ENCODE measurements around the gene ATXN1.
A peak's percentile ranks its signal among the peaks of the same experiment; 100 is the strongest.

ATXN1 gene

DNA sequence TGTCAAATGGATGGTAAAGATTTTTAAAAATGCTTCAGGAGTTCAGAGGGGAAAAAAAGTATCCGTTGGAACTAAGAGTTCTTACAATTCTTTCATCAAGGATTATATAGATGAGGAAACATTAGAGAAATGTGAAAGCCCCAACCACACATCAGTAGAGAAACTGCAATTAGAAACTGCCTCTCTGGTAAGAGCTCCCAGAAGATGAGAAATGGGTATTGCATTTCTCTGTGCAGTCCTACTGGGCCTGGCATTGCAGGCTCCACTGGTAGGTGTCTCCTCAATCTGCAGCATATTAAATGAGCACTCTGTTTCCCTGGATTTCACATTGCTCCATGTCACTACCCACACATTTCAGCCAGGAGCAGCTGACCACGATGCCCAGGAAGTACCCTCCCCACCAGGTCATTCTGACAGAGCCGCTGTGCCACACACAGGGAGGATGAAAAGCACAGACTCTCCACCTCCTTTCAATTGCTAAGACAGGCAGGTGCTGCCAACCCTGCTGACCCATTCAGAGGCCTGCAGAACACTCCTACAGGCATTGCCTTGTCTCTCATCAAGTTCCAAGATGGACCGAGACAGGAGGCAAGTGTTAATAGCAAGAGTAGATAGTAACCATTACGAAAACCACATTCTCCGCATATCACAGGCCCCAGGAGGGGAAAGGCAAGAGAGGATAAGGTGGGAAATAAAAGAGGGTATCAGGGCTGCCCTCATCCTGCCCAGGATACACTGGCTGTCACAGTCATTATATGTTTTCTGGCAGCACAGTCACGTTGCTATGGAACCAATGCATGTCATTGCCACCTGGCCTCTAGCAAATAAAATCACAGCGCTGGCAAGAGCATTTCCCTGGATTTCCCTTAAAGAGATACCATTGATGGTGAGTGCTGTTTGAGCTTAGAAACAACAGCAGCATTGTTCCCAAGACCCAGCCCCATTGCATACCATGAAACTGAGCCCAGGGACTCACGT is 241.7 kb downstream of the ATXN1 start:
- DNase-seq, result peak; percentile 50

DNA sequence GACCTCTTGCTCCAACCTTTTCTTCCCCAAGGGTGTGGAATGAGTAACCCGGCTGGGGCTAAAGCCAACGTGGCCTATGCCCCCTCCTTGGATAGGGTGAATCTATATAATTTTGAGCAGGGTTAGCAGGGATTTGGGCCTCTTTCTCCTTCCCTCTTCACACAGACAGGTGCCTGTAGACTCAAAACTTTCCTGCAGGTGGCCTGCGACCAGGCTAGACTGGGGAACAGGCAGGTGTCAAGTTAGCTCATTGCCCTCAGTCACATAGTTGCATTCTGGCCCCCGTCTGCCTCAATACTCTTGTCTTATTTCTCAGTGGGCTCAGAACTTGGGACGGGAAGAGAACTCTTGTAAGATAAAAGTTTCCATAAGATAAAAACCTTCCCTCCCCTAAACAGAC is 243.0 kb downstream of the ATXN1 start:
- no peak for DNase-seq

DNA sequence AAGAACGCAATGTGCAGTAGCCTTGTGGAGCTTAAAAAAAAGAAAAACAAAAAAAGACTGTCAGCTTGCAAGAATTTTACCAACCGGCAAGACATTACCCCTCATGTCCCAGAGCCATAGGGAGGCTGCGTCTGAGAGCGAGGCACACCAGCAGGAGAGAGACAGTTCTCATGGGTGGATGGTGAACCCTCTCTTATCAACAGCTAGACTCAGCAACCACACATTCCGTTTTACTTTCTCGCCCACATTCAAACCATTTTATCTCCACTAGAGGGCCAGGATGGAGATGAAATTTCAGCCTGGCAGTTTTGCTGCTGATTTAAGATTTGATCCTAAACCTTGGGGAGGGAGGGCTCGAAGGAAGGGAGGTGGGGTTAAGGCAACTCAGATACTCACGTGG is 247.0 kb downstream of the ATXN1 start:
- DNase-seq, result peak; percentile 28

DNA sequence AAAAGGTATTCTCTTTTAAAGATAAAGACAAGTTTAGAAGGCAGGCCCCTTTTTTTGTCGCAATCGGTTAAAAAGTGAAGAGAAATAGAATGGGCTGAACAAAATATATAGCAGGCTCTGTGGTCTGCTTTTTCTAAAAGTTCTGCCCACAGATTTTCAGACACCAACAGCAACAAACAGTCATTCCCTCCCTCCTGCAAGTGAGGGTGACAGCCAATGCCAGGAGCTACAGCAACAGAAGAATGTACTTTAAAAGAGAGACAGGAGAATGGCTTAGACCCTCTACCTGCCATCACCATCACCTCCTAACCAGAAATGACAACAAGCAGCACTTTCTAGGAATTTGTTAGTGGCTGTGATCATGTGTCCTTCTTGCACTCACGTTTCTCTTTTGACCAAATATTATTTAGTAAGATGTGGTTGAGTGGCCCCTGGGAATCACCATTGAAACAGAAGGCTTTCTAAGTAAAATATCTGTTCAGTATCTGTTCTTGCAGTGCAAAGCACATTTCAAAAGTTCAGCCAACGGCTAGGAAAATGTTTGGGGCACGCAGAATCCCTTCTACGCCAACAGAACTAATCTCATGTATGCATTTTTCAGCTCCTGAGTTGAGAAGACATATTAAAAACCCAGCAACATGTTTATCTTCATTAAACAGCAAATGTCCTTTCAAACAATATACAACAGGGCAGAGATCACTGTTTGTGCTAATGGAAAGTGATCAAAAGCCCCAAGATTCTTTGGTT is 248.5 kb downstream of the ATXN1 start:
- no peak for DNase-seq

DNA sequence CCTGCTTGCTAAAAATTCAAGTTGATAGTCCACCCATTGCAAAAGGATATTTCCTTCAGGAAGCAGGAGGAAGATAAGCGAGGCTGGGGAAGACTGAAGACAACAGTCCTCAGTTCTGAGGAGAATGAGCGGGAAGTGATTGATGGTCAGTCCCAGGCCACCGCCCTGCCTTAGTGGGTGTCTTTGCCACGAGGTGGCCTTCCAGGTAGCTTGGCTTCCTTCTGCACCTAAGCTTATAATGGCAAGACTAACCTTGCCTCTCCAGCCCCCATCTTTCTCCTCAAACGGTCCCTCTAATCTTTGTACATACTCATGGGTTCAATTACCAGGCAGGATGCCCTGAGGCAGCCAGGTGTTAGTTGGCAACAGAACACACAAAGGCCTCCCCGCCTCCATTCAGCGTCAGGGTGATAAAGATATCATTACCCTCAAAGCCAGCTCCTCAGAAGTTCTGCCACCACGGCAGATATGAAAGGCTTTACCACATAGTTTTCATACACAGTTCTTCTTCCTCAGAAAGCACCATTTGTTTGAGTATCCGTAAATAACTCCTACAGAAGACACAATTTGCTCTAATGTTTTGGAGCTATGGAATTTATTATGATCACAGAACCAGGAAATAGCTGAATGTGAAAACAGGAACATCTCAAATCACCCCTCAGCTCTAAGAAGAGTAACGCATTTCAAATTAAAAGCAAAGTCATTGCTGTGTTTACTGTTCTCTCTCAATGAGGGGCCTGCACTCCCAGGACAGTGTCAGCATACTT is 249.4 kb downstream of the ATXN1 start:
- DNase-seq, result no peak

DNA sequence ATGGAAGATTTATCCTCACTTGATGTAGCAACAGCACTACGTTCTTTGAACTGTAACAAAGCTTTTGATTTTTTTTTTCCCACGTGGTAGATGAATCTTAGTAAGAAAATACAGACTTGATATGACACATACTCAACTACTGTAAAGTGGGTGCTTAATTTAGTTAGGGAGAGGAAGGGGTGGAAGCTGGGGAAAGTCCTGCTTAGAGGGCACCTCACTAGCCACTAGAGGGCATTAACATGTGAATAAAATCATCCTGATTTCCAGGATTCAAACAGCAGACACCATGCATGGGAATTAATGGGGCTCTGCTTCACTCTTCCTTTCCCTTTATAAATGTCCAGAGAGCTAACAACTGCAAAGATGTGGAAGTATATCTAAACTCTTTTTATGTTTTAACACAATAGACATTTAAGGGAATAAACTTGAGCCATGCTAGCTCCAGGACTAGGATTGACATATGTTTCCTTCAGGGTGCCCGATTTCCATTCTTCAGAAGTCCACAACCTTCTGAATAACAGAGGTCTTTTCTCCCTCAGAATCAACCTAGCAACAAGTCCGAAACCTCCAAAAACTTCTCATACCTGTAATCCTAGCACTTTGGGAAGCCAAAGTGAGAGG is 250.1 kb downstream of the ATXN1 start:
- no peak for DNase-seq

DNA sequence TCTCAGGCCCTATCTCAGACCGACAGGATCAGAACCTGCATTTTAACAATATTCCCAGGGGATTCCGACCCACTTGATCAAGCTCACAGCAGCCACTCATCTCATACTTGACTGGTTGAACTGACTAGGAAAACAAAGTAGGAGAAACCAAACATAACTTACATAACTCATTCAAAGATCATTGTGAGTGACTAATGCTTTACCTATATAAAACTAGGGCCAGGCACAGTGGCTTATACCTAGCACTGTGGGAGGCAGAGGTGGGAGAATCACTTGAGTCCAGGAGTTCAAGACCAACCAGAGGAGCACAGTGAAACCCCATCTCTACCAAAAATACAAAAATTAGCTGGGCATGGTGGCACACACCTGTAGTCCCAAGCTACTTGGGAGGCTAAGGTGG is 251.0 kb downstream of the ATXN1 start:
- no peak for DNase-seq

DNA sequence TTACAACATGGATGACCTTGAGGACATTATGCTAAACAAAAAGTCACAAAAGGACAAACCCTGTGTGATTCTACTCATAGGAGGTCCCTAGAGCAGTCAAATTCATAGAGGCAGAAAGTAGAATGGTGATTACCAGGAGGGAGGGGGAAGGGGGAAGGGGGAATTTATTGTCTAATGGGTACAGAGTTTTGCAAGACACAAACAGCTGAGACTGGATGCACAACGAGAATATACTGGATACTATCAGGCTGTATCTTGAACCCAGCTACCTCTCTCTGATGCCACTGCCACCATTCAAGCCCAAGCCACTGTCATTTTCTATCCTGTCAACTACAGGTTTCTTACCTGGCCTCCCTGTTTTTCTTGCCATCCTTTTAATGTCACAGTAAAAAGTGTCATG is 252.3 kb downstream of the ATXN1 start:
- no peak for DNase-seq

DNA sequence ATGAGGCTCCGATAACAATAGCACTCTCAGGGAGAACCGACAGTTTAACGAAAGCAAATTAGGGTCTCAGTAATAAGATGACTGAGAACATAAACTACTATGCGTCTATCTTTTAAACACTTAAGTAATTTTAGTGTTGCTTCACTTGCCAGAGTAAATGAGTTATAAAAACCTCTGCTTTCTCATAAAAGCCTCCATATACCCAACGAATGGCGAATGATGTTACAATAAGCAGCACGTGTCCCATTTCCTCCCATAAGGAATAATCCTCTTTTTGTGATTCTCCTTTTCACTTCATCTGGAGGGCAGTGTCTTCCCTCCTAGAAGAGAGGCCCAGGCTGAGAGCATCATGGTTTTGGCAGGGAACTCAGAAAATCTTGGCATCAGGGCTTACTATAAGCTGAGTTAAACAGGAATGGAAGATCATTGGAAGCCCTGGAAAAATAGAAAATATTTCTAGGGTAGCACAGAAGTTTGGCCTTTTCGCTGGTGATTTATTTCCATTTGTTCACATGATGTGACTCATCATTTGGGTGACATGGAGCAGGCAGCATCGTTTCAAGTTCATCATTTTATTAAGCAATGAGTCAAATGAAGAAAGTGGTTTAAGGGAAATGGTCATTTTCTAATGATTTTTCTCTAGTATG is 255.4 kb downstream of the ATXN1 start:
- peak; percentile 91 for DNase-seq

DNA sequence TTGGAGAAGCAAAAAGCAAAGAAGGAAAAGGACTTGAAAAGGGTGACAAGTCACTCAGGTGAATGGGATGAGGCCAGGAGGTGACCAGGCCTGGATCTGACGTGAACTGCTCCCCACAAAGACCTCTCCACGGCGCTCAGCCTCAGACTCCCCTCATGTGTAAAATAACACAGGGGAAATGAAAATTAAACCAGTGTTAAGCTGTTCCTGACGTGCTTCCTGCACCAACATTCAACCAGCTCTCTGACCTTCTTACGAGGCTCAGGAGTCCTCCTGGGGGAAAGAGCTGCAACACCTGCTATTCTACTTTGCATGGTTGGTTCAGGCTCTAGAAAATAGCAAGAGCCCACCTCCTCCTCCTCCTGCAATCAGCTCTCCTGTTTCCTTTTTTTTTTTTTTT is 256.7 kb downstream of the ATXN1 start:
- no peak for DNase-seq

DNA sequence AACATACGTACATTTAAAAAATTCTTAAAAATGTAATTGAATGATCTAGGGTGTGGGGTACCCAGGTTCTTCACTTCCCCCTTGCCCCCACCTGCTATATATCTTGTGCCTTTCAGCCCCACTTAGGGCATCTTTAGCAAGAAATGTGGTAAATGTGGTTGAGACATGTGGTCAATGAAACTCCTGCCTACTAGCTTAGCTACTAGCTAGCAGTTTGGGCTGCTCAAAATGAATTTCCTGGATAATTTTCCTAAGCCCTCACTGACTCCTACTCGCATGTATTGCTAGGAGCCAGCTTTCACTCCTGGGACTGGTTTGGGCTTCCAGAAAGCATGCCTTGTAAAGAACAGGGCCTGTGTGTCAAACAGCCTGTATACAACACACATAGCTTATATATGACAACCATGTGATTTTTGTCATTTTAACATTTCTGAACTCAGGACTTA is 257.3 kb downstream of the ATXN1 start:
- peak; percentile 60 for DNase-seq

DNA sequence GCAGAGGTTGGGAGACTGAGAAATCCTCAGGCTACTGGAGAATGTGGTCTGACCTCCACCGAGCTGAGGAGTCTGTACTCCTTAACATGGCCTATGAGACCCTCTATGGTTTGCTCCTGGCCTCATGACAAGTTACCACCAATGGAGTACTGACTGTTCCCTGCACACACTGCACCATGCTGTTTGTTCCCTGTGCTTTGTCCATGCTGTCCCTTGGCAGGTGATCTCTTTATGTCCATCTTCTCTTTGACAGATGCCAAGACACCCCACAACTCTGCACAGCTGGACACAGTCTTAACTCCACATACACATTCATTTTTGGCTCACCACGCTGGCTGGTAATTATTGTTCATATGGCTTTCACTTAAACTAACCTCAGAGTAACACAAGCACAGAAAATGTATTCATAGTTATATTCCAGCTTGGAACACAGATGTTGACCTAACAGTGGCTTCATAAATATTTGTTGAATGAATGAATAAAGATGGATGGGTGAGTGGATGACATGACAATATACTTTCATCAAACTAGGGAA is 258.0 kb downstream of the ATXN1 start:
- DNase-seq, result no peak

DNA sequence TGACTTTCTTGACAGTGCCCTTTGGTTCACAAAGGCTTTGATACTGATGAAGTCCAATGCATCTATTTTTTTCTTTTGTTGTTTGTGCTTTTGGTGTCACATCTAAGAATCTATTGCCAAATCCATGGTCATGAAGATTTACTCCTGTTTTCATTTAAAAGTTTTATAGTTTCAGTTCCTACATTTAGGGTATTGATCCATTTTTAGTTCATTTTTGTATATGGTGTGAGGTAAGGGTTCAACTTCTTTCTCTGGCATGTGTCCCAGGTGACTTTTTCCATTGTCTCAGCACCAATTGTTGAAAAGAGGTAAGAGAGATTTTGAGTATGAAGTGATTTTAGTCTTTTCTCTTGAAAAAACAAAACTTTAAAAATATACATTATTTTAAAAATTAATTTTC is 262.3 kb downstream of the ATXN1 start:
- no peak for DNase-seq

DNA sequence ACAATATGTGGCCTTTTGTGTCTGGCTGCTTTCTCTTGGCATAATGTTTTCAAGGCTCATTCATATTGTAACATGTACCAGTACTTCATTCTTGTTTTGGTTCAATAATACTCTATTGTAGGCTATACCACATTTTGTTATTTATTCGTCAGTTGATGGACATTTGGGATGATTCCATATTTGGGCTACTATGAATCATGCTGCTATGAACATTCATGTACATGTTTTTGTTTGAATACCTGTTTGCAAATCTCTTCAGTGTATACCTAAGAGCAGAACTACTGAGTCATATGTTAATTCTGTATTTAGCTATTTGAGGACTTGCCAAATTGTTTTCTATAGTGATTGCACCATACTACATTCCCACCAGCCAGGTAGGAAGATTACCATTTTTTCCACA is 263.0 kb downstream of the ATXN1 start:
- DNase-seq, result no peak

DNA sequence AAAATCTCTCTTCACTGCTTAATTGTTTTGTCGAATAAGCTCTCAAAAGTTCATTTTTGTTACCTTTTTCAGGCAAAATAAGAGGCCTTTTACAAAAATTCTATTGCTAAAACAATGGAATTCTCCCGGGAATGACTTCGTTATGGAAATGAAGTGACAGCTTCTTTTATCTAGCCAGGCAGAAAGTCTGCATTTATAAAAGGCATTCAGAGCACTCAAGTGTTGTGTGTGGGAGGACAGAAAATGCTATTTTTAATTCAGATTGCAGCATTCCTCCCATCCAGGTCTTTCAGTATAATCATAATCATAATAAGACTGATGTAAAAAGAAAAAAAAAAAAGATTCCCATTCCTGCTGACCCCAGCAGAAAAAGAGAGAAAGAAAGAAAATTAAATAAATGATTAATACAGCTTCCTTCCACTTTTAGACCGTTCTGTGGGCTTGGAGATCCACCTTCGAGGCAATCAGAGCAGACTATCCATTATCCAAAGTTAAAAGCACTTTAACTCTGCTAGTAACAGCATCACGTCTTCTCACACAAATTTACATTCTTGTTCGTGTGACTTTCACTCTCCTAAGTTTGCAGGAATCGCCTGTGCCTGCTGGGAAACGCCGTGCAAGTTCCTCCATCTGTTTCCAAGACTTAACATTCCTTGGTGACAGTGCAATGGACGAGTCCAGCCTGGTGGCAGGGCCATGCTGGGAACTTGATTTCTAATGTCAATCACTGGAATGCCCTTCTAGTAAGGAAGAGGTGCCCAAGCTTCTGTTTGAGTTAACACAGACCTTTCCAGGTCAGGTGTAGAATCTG is 264.1 kb downstream of the ATXN1 start:
- DNase-seq, result no peak

DNA sequence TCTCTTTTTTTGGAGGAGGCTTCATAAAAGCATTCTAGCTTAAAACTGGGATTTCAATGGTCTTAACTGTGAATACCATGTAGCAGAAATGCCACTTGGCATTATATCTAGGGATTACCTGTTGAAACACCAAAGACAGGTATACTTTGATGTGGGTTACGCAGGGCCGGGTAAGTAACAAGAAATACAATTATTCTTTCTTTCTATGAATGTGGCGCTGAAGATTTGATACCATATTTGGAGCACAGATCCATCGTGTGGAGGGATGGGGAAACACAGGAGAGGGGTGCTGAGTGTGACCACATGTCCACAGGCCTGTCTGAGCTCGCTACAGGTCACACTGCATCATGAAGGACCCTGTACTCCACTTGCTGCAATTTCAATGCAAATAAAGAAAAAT is 265.1 kb downstream of the ATXN1 start:
- DNase-seq, result no peak

DNA sequence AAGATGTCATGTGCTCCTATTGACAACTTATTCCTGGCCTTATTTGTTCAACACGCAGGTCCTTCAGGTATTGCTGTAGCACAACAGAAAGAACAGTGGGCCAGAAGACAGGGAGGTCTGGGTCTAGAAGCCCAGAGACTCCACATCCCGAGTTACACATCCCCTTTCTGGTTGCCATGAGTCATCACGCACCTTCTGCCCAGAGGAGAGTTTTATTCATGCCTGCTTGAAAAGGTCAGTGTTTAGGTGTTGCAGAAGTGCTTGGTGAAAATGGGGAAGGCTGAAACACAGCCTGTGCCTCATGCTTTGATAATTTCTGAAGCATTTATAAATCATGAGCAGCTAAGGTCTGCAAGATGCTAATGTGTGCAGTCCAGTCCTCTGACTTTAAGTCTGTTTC is 266.5 kb downstream of the ATXN1 start:
- no peak for DNase-seq

DNA sequence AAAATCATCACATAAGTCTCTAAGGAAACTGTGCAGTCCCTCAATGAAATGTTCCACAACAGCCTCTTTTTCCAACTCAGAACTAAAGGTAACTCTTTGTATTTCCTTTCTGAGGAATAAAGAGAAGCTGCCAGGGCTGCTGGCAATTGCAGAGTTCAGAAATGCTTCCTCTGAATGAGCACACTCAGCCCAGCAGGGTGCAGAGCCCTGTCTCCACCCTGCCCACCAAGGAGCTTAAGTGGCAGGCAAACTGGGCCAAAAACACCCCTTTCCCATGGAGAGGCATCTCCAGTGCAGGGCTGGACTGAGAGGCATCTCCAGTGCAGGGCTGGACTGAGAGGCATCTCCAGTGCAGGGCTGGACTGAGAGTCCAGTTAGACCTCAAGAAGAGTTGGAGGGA is 267.5 kb downstream of the ATXN1 start:
- no peak for DNase-seq

DNA sequence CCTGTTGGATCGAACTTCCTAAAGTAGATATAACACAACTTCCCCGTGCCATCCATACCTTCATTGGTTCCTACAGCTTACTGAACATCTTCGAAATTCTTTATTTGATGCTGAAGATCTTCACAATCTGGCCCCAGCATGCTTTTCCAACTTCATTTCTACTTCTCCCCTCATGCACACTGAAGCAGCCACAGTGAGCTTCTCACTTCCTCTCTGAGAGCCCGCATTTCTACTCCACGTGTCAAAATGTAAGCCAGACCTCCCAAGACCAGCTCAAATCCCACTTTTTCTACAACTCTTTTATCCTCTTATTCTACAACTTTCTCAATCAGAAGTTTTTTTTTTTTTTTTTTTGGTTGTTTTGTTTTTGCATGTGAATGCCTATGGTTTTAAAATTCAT is 268.1 kb downstream of the ATXN1 start:
- no peak for DNase-seq

DNA sequence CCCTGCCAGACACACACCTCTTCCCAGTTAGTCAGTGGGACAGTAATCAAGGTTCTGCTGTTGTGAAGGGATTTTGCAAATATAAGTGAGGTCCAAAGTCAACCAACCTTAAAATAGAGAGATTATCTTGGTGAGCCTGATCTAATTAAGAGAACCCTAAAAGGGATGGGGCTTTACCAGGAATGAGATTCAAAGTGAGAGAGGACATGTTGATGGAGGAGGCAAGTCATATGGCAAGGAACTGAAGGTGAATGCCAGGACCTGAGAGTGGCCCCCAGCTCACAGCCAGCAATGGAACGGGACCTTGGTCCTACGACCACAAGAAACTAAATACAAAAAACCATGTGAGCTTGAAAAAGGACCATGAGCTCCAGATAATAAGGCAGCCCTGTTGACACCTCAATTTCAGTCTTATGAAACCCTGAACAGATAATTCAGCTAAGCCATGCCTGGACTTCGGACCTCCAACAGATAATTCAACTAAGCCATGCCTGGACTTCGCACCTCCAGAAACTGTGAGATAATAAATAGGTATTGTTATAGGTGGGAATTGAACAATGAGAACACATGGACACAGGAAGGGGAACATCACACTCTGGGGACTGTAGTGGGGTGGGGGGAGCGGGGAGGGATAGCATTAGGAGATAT is 269.5 kb downstream of the ATXN1 start:
- no peak for DNase-seq

DNA sequence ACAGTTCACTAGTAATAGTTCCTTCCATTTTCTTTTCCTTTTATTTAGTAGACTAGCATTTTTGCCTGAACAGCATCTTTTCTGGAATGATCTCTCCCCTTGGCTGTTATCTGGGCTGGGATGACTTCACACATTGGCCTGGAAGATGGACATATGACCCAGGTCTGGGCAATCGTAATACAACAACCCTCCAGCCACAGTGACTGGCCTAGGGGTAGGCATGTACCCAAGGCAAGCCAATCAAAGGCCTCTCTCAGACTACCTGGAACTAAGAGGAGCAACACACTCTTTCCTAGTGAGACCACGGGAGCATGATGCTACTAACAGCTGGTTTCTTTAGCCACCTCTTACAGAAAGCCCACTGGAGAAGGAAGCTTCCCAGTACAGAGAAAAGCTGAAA is 270.6 kb downstream of the ATXN1 start:
- no peak for DNase-seq
